NCI-H146 treated with DMSO at 0.1 percent for 48 hours (cell line): ENCODE measurements around the gene PTPRN2.

Experiments used
- DNase-seq: peaks from one replicate; lab custom pipeline; 2025; ENCODE audit not compliant: unreplicated experiment; lab: John Stamatoyannopoulos, UW

Gene PTPRN2

GRCh38 chr7:158272509-158273137 lies 315.0 kb downstream of the PTPRN2 start:
- DNase-seq: no peak

- DNase-seq: no peak
Measured at GRCh38 chr7:158272091-158272490, 315.5 kb downstream of the PTPRN2 start.

GRCh38 chr7:158271646-158272045 lies 316.0 kb downstream of the PTPRN2 start:
- no peak for DNase-seq

GRCh38 chr7:158270856-158271413 lies 316.7 kb downstream of the PTPRN2 start:
- DNase-seq: no peak

GRCh38 chr7:158270106-158270775 lies 317.4 kb downstream of the PTPRN2 start:
- DNase-seq: no peak

GRCh38 chr7:158268816-158269535 lies 318.6 kb downstream of the PTPRN2 start:
- no peak for DNase-seq

GRCh38 chr7:158267742-158268435 lies 319.7 kb downstream of the PTPRN2 start:
- no peak for DNase-seq

- DNase-seq: no peak
Measured at GRCh38 chr7:158266817-158267741, 320.5 kb downstream of the PTPRN2 start.

- DNase-seq: no peak
Measured at GRCh38 chr7:158266426-158266816, 321.2 kb downstream of the PTPRN2 start.

- DNase-seq: no peak
Measured at GRCh38 chr7:158265743-158266080, 321.9 kb downstream of the PTPRN2 start.

GRCh38 chr7:158264881-158265742 lies 322.5 kb downstream of the PTPRN2 start:
- DNase-seq: no peak

- no peak for DNase-seq
Measured at GRCh38 chr7:158263964-158264748, 323.5 kb downstream of the PTPRN2 start.

- no peak for DNase-seq
Measured at GRCh38 chr7:158263110-158263963, 324.3 kb downstream of the PTPRN2 start.

- no peak for DNase-seq
Measured at GRCh38 chr7:158262284-158263109, 325.1 kb downstream of the PTPRN2 start.

- DNase-seq: no peak
Measured at GRCh38 chr7:158261362-158262235, 326.0 kb downstream of the PTPRN2 start.
